ENCODE measurements around the gene NT5DC2.

Gene NT5DC2

DNA sequence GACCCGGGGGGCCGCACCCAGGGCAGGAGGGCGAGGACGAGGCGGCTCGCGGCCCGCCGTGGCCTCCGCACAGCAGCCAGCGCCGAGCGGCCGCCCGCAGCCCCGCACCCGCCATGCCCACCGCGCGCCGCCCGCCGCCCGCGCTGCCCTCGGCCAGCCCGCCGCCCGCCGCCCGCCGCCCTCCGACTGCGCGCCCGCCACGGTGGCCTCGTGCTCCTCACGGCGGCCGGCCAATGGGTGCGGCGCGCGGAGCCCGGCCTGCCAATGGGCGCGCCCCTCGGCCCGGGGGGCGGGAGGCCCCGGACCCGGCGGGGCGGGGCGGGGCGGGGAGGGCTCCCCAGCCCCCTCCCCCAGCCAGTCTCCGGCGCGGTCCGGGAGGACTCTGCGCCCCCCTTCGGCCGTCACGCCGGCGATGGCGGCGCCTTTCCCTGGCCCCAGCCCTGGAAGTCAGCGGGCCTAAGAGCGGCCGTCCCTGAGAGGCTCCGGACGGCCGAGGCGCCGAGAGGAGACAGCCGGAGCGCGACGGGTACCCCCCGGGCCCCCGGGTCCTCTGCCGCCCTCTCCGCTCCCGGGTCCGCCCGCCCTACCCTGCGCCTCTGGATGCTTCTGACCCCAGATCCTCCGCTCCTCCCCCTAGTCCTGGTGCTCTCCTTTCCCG, at the start of gene NT5DC2:
NT5DC2 (minus strand) TSS at position 235 of the 658 bp plus-strand sequence; CDS start at position 115, 120 bp downstream.
- peak; percentile 71 for DNase-seq

DNA sequence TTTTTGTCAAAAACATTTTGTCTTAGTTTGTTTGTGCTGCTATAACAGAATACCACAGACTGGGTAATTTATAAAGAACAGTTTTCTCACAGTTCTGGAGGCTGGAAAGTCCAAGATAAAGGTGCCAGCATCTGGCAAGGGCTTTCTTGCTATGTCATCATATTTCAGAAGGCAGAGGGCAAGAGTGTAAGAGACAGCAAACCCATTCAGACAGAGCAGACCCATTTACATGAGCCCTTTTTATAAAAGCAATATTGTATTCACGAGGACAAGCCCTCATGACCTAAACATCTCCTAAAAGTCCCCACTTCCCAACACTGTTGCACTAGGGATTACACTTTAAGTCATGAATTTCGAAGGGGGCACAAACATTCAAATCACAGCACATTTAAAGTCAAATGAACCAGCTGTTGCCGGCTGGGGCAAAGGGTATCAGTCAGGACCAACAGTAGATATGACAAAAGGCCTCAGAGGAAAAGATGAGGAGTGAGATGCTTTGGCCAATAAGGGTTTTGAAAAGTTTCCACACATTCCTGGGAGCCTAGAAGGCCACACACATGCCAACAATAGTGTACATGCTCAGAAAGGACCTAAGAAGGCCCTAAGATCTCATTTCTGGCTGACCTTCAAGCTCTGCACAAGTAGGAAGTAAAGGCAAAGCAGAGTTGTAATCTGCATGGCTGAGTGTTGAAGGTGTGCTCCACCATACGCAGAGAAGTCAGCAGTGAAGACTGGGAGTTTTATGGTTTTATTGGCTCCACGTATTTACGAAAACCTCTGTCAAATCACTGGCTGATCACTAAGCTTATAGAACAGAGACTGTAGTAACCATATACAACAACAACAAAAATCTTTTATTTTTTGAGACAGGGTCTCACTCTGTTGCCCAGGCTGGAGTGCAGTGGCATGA, 40.7 kb upstream of the NT5DC2 start:
- DNase-seq: no peak

DNA sequence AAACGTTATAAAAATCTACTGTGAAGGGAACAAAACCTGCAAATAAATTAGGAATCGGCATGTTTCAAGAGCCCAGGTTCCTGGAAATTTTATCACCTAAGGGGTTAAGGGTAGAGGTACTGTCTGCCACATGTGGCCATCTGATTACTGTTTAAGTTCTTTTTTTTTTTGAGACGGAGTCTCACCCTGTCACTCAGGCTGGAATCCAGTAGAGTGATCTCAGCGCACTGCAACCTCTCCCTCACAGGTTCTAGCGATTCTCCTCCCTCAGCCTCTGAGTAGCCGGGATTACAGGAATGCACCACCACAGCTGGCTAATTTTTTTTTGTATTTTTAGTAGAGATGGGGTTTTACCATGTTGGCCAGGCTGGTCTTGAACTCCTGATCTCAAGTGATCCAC, 38.6 kb upstream of the NT5DC2 start:
- no peak for DNase-seq

DNA sequence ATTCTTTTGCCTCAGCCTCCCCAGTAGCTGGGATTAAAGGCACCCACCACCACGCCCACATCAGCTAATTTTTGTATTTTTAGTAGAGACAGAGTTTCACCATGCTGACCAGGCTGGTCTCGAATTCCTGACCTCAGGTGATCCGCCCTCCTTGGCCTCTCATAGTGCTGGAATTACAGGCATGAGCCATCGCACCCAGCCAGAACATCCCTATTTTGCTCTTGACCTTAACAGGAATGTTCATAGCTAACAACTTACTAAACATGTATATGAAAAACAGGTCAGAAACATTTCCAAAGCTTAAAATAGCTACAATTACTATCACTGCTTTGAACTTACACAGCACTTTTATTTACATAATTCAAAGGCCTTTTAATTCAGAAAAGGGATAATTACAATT, 36.4 kb upstream of the NT5DC2 start:
- no peak for DNase-seq

DNA sequence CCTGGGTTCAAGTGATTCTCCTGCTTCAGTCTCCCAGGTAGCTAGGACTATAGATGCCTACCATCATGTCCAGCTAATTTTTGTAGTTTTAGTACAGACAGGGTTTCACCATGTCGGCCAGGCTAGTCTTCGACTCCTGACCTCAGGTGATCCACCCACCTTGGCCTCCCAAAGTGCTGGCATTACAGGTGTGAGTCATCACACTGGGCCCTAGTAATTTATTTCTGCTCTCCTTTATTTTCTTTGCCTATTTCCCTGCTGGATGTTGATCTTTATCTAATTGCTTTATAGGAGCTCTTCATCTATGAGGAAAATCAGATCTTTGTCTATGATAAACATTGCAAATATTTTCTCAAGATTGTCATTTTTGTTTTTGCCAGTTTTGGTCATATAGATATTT, 34.4 kb upstream of the NT5DC2 start:
- no peak for DNase-seq

DNA sequence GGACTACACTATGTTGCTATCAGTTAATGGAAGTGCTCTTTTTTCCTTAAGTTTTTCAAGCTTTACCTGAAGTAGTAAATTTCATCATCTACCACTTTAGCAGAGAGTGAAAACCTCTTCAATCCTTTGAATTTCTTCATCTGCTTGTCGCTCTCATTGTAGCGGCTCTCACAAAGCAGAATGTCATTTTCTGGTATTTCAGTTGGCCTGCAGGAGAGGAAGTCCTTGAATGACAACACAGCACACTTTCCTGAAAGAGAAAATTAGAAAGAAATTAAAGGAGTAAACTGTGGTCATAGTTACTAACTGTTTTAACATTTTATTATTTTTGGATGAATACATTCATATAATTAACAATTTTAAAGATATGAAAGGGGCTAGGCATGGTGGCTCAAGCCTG, 30.3 kb upstream of the NT5DC2 start:
- DNase-seq: no peak

DNA sequence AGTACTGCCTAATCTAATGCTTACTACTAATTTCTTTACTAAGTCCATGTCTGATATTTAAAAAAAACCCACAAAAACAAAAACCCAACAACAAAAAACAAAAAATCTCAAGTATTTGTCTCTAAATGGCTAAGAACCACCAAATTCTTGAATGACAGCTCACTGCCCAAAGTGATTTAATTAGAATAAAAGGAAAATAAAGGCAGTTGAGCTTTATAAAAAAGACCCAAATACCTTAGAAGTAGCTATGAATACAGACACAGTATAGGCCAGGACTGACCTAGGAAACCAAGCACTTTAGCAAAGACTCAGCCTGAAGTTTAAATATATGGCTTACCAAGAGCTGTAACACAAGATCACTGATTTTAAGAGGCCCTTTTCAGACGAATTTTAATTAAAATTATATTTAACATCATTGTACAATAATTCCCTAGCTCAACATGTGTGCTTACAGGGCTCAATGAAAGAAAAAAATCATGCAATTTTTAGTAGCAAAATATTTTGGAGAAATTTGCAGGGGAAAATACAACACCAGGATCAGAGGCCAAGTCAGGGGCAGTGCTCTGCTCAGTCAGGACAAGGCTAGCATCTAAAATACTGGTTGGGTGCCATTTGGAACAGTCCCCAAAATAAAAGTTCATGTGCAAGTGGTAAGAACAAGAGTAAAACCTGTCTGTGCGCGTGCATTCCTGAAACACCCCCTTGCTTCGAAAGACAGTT, 27.5 kb upstream of the NT5DC2 start:
- no peak for DNase-seq

DNA sequence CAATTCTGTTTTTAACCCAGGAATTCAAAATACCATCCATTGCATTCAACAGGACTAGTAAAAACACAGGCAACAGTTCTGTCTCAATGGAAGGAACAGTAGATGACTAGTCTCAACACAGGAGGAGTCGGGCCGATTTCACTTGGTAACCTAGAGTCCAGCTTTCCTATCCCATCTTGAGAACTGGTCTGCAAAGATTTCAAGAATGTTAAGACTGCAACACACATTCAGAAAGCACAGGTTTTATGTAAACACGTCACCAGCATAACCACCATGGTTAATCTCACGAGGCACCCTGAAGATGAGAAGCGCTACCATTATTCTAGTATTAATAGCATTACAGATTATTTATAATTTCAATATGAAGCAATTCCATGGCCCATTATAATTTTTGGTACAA, 24.8 kb upstream of the NT5DC2 start:
- DNase-seq: no peak

DNA sequence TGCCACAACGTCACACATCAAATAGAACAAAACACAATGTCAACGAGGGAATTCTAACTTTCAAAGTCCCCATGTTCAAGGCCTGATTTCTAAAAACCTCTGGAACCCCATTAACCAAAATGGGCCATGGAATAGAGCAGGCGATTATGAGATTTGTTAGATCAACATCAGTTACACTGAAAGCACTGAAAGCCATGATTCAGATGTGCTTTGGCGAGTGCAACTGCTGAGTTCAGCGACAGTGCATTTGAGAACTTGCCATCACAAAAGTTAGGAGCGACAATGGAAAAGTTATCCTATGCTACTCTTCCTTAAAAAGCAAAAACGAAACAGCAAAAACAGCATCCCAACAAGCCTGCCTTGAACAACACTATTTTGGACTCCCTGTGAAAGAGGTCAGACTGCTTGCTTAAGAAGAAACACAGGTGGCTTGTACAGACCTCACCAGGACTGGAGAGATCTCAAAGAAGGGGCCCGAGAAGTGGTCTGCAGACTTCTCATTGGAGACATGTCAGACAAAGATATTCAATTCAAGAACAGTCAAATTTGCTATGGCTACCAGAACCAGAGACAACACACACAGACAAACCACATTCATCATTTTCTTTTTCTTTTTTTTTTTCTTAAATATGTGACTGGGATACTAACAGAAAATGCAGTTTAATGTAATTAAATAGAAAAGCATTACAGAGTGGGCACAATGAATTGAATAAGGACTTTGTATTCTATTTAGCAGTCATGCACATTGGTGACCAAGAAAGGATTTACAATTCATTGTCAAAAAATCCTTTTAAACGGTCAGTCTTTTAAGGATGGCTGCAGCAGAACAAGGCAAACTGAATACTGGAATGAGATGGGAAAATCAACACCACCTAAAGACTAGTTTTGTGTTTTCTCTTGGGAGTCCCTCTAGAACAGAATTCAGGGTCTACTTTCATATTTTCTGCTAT, 23.6 kb upstream of the NT5DC2 start:
- DNase-seq: no peak

DNA sequence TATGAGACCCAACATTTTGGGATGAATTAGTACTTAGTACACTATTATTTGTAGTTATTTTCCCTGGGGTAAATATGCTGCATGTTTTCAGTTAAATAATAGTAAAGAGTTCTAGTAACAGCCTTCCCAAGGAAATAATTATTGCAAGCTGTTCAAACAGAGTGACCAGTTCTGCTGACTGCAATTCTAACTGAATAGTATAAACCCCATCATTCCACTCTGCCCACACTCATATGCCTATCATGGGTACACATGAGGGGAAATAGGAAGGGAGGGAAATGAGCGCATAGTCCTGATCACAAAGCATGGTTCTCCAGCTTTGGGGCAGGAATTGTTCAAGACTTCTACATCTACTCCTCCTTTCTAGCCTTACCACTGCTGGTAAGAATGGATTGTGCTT, 21.4 kb upstream of the NT5DC2 start:
- no peak for DNase-seq

DNA sequence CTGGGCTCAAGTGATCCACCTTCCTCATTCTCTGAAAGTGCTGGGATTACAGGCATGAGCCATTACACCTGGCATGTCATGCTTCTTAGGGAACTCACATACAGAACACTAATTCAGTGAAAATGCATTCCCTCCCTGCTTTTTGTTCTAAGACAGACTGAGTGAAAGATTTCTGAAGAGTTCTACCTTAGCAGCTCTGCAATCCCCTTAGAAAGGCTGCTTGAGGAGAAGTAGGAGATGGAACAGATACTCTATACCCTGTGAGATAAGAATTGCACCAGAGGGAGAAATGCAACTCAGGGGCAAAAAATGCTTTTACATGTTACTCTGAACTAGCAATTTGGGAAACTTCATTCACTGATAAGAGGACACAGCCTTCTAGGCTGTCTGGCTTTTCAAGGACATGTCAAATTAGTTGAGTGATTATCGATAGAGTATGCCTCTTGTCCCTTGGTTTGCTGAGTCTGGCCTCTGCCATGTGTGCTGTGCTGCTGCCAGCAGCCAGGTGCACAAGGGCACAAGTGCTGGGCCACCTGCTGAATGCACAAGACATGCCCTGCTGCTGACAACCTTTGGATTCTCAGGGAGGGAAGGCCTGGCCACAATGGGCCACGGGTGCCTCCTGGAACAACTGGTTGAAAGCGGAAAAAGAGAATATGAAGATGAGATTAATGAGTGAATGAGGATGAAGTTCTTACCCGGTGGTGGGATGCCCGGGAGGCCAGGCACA, 20.5 kb upstream of the NT5DC2 start:
- DNase-seq: no peak

DNA sequence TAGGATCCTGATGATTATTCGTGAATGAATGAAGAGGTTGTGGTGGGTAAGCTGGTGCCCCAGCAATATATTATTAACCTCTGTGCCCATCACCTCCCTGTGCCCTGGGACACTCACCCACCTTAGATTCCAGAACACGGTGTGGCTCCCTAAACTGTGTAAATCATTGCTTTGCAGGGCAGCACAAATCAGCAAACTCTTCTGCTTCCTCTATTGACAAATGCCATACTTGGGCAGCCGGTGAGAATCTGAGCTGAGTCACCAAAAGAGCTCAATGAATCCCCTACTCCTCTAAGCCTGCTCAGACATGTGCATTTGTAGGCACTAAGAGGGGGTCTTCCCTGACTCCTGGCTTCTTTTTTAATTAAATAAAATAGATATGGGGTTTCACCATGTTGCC, 18.4 kb upstream of the NT5DC2 start:
- DNase-seq: no peak

DNA sequence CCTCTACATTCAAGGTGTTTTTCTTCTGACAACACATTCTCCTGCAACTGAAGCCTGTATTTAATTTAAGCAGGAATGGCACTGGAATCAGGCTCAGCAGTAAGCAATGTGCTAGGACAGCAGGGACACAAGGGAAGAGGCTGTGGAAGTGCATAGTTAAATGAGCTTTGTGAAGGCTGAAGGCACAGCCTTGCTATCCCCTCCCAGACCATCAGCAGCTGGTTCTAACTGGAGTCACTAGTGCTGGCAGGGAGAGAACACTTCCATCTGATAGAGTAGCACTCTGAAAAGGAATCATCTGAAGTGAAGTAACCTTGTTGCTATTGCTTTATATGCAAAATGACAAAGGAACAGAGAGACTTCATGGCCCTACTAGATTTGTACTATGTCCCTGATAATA, 17.5 kb upstream of the NT5DC2 start:
- no peak for DNase-seq

DNA sequence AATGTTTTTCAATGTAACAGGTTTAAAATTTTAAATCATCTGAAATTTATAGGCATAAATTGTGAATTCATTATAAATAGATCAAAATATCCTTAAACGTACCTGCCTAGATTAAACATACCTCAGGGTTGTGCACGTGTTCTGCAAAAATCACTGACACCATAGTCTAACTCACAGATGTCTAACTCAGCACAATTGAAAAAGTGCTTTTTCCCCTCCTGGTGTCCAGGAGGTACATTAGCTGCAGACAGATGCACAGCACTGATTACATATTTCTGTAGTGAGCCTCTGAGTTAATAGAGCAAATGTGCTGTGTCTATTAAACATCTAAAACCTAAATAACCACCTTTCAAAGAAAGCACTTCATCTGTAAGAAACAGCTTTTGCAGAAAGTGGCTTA, 13.5 kb upstream of the NT5DC2 start:
- no peak for DNase-seq

DNA sequence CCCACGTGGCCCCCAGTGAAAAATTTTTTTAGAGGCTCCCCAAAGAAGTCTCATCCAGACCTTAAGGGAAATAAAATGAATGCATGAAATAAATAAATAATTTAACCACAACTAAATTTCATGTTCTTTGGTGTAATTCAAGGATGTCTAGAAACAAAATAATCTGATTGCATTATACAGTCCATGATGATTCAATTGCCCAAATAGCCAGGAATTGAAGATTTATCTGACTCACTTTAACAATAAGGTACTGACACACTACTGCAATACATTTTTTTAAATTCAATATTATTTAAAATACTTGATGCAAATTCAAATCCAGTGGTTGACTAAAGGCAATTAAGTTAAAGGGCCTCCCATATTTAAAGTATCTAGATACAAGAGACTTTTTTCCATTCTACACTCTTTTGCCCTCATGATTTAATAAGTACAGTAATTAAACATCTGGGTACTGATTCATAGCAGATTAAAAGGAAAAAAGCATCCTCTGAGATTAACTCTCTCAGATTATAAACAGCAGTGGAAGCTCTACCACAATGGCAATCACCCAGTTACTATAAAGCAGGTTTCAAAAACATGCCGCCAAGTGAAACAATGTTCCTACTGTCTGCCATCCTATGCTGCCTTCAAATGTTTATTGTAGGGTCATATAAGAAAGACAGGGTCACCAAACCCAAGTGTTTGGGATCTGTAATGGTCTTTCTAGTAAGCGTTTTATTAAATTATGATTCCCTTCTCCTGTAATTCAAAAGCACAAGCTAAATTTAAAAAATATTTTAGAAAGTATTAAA, 12.6 kb upstream of the NT5DC2 start:
- DNase-seq: no peak

DNA sequence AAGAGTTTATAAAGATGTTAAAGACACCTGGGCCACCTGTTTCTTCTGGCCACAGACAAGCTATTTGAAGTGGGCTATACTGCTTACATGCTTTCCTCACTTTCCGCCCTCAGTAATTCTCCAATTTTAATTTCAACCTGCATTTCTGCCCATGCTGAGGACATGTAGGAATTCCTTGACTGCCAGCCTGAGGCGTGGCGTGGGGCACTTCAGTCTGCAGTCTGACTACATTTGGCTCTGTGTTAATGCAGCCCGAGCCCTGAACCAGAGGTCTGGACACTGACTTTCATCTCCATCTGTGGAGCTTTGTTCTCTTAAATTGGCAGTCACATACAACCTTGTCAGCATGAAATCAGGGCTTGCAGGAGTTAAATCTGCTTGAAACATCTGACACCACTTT, 11.3 kb upstream of the NT5DC2 start:
- DNase-seq: no peak

DNA sequence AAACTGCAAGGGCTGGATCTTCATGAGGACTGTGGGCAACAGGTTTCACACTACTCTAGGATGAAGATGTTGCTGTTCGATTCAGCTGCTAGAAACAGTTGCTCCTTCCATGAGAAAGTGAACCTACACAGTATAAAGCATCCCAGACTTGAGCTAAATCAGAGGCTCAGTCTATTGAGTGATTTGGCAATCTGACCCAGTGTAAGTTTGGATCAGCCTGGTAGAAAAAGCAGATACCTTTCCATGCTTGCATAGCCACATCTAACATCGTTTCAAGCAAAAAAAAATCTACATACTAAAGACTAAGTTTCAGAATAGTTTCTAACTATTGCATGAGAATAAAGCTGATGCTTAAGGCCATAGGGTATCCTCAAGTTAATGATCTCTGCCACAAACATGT, 7.4 kb upstream of the NT5DC2 start:
- no peak for DNase-seq

DNA sequence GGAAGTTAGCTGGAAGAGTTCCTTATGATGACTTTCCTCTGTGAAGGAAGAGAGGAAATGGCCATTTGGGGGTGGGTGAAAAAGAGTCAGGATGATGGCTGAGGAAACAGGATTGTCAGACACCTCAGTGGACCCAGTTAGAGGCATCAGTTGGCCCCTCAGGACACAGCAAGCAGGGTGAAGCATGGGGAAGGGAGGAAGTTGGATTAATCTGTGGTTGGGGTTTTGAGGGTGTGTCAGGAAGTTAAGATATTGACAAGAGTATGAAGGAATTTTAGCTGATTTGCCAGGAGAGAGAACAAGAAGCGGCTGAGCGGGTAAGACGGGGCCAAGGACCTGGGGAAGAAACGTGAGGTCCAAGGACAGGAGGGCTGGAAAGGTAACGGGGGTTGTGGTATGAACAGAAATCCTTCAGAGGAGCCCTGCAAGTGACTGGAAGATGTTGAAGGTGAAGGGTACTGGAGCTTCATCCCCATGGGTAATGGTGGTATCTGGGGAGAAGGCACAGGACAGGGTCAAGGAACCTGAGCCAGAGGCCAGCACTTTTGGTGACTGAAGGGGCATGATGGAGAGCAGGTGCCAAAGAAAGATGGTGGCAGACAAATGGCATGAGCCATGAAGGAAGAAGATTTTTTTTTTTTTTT, 5.5 kb upstream of the NT5DC2 start:
- DNase-seq: no peak

DNA sequence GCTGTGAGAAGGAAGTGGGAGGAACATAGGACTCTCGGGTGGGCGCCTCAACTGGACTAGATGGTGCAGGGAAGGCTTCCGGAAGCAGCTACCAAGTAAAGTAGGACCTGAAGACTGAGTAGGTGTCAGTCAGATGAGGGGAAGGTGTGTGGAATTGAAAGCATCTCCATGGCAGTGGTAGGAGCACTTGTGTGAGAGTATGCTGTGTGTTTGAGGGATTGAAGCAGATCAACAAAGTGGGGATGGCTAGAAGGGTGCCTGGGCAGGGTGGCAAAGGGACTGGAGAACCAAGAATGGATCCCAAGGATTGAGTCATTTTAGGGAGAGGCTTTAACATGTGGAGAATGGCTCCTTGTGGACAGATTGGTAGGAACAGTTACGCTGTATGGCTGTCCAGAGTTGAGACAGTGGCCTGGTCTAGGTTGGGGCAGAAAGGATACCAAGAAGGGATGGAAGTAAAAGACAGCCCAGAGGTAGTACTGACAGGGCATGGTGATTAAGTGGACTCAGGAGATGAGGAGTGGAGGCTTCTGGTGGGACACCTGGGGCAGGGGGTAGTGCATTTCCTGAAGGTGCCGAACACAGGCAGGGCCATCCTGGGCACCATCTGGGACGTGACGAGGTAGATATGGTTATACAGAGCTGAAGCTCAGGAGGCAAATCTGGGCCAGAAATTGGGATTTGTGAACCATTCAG, 4.2 kb upstream of the NT5DC2 start:
- DNase-seq: no peak

DNA sequence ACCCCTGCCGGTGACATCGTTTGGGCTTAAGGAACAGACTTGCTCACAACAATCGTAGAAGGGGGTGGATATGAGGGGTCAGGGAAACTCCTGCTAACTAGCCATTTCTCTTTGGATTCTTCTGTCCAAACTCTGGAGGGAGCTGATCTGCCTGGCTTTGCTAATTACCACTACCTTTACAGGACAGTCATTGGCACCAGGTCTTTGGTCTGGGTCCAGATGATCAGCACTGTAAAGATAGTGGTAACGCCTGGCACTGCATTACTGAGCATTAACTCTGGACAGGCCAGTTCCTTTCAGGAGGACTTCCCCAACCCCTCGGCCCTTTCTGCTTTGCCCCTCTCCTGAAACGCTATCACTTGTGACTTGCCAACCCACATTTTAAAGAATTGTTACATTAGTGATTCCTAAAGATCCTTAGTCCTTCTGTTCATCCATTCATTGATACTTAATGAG, 3.5 kb upstream of the NT5DC2 start:
- no peak for DNase-seq
